MM.1S (cell line): ENCODE measurements around the gene PIK3R6.

Source experiments
- CTCF ChIP-seq: fragments of 300-600 bp; sonication (generic); IDR thresholded peaks from 2 replicates; pipeline ENCODE4 v1.5.1; 2016; ENCODE audit warnings: antibody characterized with exemption, low read length, mixed read lengths
- EZH2 ChIP-seq: fragments of 300-600 bp; sonication (generic); optimal IDR thresholded peaks from 2 replicates; pipeline ENCODE3; 2017; ENCODE audit warnings: low read depth, mild to moderate bottlenecking, antibody characterized with exemption, low read length, mixed read lengths

GRCh38 chr17:8823279-8823678, 44.2 kb downstream of the PIK3R6 start:
- no peak for TF ChIP-seq CTCF
- no peak for TF ChIP-seq EZH2
